Amygdala (tissue), 56 donors: ENCODE measurements around the gene RBSN.
"Not testable (repeated sequence)": the region's sequence is repeated elsewhere in the genome, so short reads cannot be mapped to it uniquely, and the experiment has no call there.

Experiments
- DNase-seq, 56 donors: peaks; one replicate each; lab custom pipeline; 2025; lab: John Stamatoyannopoulos, UW

Gene RBSN

DNA sequence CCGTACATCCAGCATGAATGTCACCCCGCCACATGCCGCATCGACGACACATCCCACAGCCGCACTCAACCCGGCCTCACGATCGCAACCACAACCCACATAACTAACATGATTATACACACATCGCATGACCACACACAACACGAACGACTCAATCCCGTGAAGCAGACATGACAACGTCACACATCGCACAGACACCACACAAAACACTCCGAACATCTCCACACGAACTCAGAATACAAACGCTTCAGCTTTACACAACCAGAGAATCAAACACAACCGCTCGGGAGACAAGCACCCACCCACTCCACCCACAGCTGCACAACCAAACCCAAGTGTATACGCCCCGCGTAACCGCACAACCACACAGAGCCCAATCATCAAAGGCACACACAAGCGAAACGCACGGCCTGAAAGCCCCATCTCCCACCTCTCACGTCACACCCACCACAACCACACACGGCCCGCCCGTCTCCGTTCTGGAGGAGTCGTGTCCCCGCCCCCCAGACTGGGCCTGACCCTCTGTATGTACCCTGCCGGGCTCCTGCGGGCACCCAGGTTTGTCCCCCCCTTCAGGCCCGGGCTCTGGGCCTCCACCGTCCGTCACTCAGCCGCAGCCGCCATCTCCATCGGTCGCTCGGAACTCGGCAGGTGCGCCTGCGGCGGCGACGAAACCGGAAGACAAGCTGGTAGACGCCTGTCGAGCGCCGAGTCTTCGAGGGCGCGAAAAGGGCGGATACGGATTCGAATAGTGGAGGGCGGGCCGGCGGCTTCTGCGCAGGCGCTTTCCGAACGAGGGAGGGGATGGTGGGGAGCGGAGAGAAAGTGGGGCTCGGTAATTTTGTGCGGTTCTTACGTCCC is at the start of gene RBSN:
Gene RBSN (minus strand): TSS at position 646 of the 861 bp plus-strand sequence. CDS start 3,028 bp downstream, outside the sequence.
- DNase-seq: peak; percentile 52 to 98 (median 92)

DNA sequence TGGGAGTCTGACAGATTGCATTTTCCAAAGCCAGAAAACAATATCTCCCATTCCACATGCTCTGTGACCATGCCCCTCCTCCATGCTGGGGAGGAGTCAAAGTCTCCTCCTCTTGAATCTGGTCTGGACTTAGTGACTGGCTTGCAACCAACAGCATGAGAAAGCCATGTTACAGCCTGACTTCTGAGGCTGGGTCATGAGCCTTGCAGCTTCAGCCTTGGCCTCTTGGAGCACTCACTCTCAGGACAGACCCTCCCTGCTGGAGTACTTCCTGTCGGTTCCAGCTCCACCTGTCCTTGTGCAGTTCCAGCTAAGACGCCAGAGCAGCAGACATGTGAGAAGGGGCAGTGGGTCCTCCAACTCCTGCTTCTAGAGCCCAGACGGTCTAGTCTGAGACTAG is 49.7 kb upstream of the RBSN start:
- DNase-seq: no peak

DNA sequence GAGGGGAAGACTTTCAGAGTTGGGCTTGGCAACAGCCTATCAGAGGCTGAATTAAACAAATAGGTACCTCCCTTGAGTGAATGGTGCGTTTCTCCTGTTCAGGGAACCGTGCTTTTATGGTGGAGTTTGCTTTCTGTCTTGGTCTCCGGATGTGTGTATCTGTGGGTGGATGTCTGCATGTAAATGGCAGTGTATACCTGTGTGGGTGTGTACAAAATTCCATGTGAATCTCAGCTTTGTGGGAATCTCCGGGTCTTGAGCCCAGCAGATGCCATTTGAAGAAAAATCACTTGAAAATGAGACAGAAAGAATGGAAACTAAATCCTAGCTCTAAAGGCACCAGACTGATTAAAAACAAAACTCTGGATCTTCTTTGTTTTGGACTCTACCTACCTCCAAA is 37.9 kb upstream of the RBSN start:
- DNase-seq: peak in 1 of 56 donors; percentile 5

DNA sequence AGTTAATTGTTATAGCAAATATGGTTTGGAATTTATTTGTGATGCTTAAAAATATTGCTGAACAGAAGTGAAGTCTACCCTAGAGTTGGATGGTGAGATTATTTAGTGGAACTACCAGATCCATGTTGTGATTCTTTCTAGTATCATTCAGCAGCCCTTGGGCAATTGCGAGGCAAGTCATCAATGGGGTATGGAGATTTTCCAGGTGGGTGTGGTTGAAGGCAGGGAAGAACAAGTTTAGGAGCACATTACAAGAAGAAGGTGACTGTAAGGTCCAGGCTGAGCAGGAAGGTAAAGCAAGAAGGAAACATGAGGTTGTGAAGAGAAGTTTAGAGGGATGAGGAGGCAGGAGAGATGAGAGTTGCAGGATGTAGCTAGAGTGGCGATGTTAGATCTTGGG is 36.0 kb upstream of the RBSN start:
- not testable (repeated sequence) for DNase-seq

DNA sequence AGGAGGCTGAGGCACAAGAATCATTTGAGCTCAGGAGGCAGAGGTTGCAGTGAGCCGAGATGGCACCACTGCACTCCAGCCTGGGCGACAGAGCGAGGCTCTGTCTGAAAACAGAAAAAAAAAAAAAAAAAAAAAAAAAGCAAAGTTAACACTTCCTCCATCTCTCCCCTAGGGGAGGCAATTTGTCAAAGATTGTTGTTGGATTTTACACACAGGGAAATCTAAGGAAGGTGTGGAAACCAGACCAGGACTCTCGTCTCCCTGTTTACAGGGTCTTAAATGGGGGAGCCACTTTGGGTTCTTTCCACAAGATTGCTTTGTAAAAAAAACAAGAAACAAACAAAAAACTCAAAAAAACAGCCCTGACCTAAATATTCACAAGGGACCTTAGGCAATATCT is 29.5 kb upstream of the RBSN start:
- not testable (repeated sequence) for DNase-seq

DNA sequence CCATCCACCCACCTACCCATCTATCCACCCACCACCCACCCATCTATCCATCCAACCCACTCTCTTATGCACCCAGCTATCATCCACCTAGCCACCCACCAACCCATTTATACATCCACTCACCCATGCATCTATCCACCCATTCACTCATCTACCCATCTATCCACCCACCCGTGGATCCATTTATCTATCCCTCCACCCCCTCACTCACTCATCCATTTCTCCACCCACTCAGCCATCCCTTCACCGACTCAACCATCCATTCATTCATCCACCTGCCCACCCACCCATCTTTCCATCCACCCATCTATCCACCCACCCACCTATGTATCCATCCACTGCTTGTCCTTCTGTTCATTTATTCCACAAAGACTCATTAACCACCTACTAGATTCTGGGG is 28.0 kb upstream of the RBSN start:
- DNase-seq: not testable (repeated sequence)

DNA sequence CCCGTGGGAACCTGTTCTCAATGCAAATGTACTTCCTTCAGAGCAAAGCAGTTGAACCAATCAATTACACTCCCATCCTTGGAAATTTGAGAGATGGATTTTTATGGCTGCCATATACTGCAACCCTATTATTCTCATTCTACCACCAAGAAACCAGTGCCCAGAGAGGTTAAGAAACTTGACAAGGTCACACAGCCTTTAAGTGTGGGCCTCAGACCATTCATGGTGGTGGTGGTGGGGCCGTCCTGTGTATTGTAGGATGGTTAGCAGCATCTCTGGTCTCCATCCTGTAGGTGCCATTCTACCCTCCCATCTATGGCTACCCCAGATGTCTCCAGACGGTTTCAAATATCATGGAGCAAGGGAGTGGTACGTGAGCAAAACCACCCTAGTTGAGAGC is 23.4 kb upstream of the RBSN start:
- DNase-seq: no peak

DNA sequence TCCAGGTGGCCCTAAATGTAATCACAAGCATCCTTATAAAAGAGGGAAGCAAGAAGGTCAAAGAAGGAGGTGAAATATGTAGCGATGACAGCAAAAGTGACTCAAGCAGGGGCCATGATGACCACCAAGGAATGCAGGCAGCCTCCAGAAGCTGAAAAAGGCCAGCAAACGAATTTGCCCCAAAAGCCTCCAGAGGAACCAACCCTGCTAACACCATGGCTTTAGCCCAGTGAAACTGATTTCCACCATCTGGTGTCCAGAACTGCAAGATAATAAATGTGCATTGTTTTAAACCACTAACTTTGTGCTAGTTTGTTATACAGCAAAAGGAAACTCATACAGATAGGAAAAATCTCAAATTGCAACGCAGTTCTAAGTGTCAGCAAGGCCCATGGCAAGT is 23.0 kb upstream of the RBSN start:
- no peak for DNase-seq

DNA sequence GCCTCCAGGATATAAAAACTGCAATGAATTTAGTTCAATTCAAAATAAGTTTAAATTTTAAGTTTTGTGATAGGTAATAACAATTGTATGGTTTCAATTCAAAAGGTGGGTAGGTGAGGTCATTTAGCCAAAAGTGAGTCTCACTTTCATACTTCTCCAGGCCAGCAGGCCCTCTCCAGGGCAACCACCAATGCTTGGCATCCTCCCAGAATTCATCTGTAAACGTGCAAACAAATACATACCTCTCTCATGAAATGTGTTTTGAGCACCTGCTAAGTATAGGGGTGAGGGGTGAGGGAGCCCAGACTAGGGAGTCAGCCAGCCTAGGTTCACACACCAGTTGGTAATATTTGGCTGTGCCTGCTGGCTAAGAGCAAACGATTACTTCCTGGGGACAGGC is 22.0 kb upstream of the RBSN start:
- no peak for DNase-seq

DNA sequence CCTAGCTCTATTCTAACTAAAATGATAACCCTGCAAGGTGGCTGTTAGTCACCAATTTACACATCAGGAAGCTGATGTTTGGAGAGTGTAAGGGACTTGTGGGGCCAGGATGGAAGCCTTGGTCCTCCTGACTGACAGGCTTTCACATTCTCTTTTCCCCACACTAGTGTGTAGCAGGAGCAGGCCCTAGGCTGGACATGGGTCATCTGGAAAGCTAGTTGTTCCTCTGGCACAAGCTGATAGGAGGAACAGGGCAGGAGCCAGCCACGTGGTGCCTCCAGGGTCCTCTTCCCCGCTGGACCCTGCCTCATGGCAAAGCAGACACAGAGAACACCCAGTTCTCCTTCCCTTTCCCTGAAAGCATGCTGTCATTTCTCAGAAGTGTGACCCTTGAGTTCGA is 18.1 kb upstream of the RBSN start:
- no peak for DNase-seq

DNA sequence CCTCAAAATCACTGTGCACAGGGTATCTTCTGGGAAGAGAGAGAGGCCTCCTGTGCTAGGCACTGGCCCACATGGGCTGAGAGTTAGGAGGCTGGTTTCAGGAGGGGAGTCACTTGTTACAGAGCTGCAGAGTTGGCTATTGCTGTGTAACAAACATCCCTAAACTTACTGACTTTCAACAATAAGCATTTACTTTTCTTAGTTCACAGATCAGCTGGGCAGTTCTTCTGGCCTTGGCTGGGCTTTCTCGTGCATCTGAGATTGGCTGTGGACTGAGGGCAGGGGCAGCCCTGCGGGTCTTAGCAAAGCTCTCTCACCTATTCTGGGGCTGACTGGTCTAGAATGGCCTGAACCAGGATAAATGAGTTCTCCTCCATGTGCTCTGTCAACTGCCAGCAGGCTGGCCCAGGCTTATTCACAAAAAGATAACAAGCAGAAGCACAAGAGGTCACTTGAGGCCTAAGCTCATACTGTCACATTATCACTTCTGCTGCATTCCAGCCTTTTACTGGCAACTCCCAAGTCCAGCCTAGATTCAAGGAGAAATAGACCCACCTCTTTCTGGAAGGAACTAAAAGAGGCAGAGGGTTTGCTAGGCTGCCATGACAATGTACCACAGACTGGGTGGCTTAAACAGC is 17.2 kb upstream of the RBSN start:
- DNase-seq: no peak

DNA sequence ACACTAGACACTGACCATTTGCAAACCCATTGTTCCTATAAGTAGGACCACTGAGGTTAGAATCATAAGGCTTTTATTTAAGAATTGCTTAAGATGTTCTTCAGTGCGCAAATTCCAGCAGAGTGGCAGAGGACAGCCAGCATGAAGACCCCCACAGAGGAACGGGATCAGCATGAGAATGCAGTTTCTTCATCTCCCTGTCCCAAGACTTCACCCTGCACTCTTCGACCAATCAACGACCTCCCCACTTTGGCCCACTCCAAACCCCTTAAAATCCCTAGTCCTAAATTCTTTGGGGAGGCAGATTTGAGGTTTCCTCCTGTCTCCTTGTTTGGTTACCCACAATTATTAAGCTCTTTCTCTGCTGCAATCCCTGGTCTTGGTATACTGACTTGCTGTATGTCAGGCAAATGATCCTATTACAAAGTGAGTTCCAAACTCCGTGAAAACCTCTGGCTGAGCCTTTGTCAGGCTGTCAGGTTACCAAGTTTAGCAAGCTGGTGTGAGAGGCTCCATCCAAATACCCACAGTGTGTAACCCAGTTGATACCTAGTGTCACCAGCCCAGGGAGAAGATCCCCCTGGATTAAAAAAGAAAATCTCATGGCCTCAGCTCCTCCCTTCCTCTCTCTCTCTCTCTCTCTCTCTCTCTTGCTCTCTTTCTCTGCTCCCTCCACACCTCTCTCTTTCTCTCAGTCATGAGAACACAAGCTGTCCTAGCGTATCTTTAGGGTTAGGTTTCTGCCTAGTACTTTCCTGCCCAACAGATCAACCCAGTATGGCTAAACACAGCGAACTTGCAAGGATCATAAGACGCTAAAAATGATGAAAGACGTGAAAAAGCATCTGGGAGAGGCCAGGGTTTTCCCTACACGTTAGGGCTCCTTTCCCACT is 15.8 kb upstream of the RBSN start:
- DNase-seq: no peak

DNA sequence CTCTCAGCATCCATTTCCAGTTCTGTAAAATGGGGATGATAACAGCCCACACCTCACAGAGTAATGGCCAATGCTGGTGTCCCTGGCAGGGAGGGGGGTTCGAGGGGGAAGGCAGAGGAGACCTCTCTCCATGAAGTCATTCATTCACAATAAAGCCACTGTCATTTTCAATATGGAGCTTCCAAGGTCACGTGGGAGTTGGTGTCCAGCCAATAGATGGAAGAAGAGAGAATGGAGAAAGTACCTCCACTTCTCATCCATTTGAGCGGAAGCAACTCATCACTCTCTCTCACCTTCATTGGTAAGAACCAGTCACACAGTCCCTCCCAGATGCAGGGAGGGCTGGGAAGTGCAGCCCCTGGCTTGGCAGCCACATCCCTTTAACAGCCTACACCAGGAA is 14.9 kb upstream of the RBSN start:
- no peak for DNase-seq

DNA sequence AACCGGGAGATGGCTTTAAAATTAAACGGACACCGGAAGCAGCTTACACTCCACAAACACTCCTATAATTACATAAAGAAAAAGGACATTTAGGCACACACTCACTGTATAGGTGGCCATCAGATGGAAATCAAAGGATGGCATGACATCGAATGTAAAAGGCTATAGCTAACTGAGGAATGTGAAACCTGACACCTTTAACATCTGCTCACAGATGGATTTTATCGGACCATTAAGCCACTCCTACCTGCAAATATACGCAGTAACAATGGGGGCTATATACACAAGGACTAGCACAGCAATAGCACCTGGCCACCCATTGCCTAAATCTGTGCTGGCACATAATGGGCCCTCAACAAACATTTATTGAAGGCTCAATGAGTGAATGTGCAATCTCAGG is 14.5 kb upstream of the RBSN start:
- DNase-seq: no peak

DNA sequence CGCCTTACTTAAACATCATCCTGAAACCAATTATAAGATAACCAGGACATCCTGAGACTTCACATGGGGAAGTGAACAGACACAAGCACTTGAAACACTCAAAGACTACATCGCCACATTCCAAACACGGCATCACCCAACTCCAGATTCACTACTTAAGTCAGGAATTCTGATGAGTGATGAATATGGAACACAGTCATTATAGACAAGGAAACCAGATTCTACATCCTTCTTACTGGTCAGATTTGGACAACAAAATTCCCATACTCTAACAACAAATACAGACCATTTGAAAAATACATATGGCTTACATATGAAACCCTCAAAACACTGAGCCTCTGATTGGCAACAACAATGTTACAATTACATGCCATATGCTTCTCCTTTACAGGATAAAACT is 13.1 kb upstream of the RBSN start:
- DNase-seq: no peak

DNA sequence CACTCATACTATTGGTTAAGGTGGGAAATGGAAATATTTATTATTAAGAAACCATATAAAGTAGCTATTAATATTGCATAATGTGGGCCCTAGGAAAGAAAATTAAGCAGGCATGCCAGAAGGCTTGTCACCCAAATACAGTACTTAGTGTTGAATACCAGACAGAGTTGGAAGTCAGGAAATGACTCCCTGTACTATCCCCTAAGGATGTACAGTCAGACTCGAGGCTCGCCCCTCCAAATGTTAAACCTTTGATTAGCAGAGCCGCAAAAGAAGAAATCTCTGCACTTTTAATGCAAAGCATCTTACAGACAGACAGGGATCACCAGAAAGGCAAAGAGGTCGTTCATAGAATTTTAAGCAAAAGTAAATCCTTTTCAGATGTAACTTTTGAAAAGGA is 11.3 kb upstream of the RBSN start:
- no peak for DNase-seq

DNA sequence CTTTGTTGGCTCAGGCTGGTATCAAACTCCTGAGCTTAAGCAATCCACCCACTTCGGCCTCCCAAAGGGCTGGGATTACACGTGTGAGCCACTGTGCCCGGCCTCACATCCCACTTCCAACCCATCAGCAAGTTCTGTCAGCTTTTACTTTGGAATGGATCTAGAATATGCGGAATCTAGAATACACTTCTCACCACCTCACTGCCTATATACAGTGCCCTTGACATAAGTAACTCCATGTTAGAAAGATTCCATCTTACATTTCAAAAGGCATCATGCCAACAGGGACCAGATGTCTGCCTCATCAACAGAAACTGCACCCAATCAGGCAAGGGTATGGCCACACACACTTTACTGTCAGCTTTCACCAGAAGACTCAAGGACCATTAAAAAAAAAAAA is 9.9 kb upstream of the RBSN start:
- DNase-seq: no peak

DNA sequence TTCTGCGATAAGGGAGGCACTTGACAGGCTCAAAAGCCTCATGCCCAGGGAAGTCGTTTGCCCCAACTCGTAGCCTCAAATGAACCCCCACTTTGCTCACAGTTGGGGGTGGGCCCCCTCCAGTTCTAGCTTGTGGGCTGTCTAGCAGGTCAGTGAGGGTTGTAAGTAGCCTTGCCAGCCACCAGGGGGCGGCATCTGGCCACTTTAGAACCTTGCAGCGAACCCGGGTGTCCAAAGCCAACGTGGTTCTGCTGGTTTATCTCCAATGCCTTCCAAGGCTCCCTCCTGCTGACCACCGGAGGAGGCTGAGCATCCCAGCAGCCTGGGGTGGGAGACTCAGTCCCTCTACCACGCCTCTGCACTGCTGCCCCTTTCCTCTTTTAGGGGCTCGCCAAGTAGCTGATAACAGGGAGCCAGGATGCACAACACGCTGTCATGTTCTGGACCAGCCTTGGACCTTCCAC is 9.2 kb upstream of the RBSN start:
- DNase-seq: peak in 55 of 56 donors; percentile 2 to 82 (median 51)

DNA sequence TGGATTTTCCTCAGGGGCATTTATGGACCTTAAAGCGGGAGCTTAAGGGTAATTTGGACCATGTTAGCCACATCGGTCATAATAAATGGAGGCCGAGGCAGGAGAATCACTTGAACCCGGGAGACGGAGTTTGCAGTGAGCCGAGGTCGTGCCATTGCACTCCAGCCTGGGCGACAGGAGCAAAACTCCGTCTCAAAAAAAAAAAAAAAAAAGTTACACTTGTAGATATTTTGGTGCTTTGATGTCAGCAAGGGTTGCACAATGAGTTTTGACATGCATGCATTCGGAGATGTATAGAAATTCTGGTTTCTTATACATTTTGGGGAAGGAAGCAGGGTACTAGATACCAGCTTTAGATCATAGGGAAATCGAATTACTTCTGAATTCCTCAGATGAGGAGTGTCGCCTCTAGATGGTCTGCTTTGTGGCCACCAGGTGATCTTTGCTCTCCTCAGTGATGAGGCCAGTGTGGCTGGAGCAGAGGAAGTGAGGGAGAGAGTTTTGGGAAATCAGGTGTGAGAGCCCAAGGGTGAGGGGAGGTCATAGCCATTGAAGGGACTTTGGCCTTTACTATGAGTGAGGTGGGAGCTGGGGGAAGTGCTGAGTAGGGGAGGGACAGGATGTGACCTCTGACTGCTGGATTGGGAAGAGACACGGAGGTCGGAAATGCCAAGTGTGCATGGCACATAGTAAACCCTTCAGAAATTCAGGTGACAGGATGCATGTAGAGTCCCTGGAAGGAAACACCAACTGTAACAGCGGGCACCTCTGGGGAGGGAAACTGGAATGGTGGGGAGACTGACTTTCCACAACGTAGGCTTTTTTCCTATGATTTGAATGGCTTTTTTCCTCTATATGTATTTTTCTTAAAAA is 8.4 kb upstream of the RBSN start:
- DNase-seq: no peak

DNA sequence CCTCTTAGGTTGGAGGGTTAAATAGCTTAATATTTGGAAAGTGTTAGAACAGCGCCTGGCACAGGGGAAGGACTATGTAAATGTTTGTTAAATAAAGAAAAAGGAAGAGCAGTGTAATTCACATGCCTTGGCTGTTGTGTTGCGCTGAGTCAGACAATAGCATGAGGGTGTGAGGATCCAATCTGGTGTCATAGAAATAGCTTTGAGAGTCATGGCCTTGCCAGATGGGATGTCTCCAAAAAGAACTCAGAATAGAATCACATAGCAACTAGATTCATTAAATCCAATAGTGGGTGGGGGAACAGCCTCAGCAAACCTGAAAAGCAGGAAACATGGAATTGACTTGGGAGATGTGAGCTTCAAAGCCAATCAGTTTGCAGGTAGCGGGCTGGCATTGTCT is 3.9 kb upstream of the RBSN start:
- peak in 18 of 56 donors; percentile 6 to 55 (median 34) for DNase-seq
